B cell (primary cell): Measurements from ENCODE around the gene CFAP54.

Experiments used
- CTCF ChIP-seq: fragments of 200-600 bp; IDR thresholded peaks from one replicate; pipeline ENCODE4 v1.8.0; 2022; ENCODE audit warnings: antibody characterized with exemption, mild to moderate bottlenecking
- EZH2 ChIP-seq: IDR thresholded peaks from 2 replicates; pipeline ENCODE4 v1.6.1; 2012; ENCODE audit warnings: borderline replicate concordance, low read depth, mild to moderate bottlenecking, moderate library complexity, low read length; ENCODE audit not compliant: insufficient read depth, poor library complexity, severe bottlenecking

GRCh38 chr12:96812153-96812552 is 322.8 kb downstream of the CFAP54 start:
- TF ChIP-seq CTCF, result no peak
- TF ChIP-seq EZH2, result no peak
